ENCODE data around the gene FGF12.

- no peak for TF ChIP-seq CTCF (IDR thresholded peaks at IDR 0.05)
- TF ChIP-seq EZH2phosphoT487 (IDR thresholded peaks at IDR 0.05) = no peak
- no peak for TF ChIP-seq EZH2 (IDR thresholded peaks at IDR 0.05)
Measured at GRCh38 chr3:192747145-192747544, 19.8 kb upstream of the FGF12 start.
